GM21423 (cell line): Measurements from ENCODE around the gene GPR89A.
A peak's percentile ranks its signal among the peaks of the same experiment; 100 is the strongest.
"Not testable (repeated sequence)": the region's sequence is repeated elsewhere in the genome, so short reads cannot be mapped to it uniquely, and the experiment has no call there.

Source experiments
- ATAC-seq: cut with Tn5 transposase; IDR thresholded peaks from one replicate; pipeline ENCODE4 v1.9.1; 2021; ENCODE audit warnings: mild to moderate bottlenecking, moderate library complexity; ENCODE audit not compliant: unreplicated experiment

Gene GPR89A

GRCh38 chr1:145684858-145685257 is 77.1 kb downstream of the GPR89A start:
- ATAC-seq, result not testable (repeated sequence)

- ATAC-seq, result not testable (repeated sequence)
These were observed 78.3 kb downstream of the GPR89A start for GRCh38 chr1:145686078-145686477.

GRCh38 chr1:145688328-145688727 is 80.5 kb downstream of the GPR89A start:
- ATAC-seq, result no peak

- no peak for ATAC-seq
These were observed 81.1 kb downstream of the GPR89A start for GRCh38 chr1:145688924-145689323.

DNA sequence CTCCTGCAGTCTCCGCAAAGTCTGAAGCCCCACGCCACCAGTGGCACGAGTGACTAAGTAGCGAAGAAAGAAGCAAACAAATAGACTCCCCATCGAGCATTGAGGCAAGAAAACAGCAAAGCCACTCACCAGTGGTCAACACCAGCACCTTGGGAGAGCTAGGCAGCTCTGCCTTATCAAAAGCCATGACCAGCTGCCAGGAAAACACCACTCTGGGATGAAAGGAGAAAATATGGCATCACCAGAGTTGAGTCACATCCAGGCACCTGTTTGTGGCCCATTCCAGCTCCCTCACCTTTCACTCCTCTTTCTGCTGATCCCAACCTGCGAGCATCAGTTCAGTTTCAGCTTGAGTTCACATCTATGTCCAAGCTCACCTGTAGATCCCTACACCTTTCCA is 82.1 kb downstream of the GPR89A start:
- no peak for ATAC-seq

DNA sequence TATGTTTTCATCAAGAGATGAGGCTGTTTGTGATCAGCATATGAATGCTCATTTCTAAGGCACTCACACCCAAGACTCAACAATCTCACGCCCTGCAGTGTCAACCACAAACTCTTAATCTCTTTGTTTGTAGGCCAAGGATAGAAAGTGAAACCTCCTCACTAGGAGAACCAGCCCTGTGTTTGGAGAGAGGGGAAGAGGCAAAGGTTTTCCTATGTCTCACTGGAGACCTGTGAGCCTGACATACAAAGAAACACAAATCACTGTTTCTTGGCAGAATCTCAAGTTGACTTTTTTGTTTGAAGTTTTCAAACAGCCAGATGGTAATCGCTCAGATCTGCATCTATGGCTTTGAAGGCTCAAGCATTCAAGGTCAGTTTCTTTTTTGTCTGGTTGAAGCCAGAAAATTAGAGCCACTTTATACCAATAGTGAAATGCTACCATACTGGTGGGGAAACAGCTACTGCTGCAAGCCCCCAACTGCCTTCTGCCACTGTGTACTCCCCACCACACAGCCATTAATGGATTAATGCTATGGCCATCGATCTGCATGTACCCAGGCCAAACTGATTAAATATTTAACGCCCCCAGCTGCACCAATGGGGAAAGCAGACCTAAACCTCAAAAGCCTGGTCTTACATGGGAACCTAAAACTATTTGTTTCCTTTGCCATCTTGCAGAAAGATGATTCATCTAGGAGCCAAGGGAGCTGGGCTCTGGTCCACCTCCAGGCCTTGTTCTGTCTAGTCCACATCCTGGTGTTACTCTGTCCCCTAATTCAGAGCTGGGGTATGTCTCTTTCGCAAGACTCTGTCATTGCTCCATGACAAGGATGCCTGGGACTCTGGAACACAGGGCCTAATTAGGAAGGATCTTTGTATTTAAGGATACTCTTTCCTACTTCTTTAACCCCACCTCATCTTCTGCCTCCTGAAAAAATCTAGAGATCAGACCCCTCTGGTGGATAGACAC is 83.1 kb downstream of the GPR89A start:
- peak; percentile 79 for ATAC-seq

GRCh38 chr1:145692785-145693443 is 85.1 kb downstream of the GPR89A start:
- no peak for ATAC-seq

- ATAC-seq, result no peak
These were observed 88.2 kb downstream of the GPR89A start for GRCh38 chr1:145695821-145696629.

GRCh38 chr1:145696630-145696960 is 88.8 kb downstream of the GPR89A start:
- no peak for ATAC-seq

DNA sequence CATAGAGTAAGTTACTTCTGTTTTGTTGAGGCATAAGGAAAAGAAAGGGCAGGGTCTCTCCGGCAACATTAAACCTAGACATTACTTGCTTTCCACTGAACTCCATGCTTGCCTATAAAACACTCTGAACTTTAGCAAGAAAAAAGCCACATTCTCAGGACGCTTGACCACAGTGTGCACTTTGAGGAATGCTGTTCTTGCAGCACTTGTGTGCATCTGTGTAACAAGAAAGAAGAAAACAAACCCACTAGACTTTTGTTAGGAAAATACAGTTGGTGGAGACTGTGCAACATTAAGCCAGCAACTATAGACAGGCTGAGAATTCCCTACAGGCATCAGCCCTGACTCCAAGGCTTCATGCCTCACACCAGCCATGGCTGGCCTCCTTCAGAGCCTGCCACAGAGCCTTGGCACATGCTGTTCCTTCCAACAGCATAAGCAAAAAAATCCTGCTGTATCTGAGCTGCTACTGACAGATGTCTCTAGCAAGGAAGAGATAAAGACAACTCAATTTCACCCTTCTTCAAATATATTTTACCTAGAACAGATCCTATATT is 93.6 kb downstream of the GPR89A start:
- no peak for ATAC-seq

- no peak for ATAC-seq
These were observed 94.3 kb downstream of the GPR89A start for GRCh38 chr1:145702052-145702451.

DNA sequence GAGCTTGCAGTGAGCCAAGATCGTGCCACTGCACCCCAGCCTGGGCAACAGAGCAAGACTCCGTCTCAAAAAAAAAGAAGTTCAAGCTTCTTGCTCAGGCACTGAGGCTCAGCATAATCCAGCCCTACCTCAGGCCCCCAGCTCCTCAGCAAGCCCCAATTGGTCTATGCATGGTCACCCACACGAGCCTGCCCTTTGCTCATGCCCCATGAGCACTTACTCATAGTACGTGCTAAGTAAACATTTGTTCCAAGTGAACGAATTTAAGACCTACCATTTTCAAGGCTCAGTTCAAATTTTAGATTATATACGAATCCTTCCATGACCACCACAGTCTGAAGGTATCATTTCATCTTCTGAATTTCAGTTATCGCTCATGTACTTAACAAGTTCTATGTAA is 95.0 kb downstream of the GPR89A start:
- ATAC-seq, result no peak

GRCh38 chr1:145705622-145706021 is 97.8 kb downstream of the GPR89A start:
- no peak for ATAC-seq

GRCh38 chr1:145706086-145706664 is 98.4 kb downstream of the GPR89A start:
- no peak for ATAC-seq

- no peak for ATAC-seq
These were observed 99.5 kb downstream of the GPR89A start, which contains the start of gene PDZK1 for GRCh38 chr1:145707183-145707867. TSS of gene PDZK1 (minus strand) at chr1:145707368. CDS start at chr1:145688021, 19,347 bp downstream.

DNA sequence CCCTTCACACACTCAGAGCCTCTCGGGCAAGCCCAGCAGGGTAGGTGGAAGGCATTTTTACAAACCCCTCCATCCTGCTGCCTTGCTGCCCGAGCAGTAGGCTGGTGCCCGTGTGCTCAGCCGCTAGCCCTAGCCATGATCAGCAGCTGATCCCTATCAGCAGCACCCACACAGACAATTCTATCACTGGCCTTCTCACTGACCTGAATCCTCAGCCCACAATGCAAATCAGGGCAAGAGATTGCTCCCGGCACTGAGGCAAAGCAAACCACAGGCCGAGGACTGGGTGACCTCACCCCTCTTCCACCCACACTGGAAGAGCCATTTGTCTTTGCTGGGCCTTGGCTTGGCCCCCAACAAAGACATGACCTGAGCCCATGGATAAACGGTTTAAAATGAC is 100.3 kb downstream of the GPR89A start:
- ATAC-seq, result no peak

GRCh38 chr1:145710291-145711027 is 102.7 kb downstream of the GPR89A start:
- no peak for ATAC-seq

- ATAC-seq, result no peak
These were observed 103.4 kb downstream of the GPR89A start for GRCh38 chr1:145711213-145711651.

DNA sequence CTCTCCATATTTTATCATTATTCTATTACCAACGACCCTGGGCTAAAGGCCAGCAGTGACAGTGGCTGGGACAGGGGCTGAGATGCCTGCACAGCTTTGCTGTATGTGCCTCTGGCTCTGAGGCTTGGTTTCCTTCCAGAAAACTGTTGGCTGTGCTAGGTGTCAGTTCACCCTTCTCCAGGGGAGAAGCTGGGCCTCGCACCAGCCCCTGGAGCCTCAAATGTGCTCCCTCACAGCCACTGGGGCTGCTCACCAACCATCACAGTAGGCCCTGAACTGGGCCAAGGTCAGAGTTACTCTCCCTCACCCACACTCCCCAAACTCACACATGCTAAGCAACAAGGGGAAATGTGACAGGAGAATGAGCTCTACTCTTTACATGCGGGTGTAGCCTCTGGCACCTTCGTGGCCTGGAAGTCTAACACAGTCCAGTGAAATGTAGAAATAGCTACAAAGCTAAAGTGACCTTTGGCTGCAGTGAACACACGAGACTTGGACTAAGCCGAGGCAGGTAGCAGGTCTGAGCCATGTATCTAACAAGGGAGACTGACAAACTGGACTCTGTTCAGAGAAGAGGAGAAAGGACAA is 106.8 kb downstream of the GPR89A start:
- no peak for ATAC-seq
